H54 (cell line): ENCODE measurements around the gene SH3D21.
A peak's percentile ranks its signal among the peaks of the same experiment; 100 is the strongest.

Source experiments
- DNase-seq: peaks from one replicate; pipeline ENCODE4 v3.0.0; 2011; ENCODE audit warnings: low spot score, mixed read lengths; ENCODE audit not compliant: insufficient read length
- FAIRE-seq: peaks from 3 replicates; lab custom pipeline; 2011; peaks lifted over from hg19 to GRCh38; lab: Jason Lieb, UNC
- POLR2A ChIP-seq: IDR thresholded peaks from 2 replicates; pipeline ENCODE4 v1.6.1; 2011; ENCODE audit warnings: low read depth, mild to moderate bottlenecking, low read length

SH3D21 gene

DNA sequence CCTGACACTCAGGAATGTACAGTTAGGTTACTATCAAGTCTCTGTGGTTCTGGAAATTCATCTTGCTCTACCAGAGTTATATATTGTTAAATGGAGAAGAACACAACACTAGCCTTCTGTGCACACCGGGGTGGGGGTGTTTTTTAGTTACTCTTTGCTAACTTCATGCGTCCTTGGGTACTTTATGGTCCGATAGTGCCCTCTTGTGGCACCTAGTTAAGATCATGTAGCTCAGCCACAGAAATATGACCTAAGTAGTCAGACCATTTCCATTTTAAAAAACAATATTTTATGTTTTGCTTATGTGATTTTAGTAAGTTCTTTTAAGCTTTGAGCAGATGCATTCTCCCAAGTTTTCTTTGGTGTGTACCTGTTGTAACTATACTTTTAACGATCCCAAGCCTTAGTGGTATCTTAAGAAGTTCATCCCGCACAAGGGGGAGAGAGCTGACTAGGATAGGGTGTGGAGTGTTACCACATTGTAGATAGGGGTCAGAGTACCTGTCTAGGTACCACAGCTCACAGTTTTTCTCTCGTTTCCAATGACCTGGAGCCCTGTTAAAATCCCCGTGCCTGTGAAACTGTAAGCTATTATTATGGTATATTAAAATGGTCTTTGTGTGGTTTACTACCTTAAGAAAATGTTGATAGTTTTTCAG is 20.6 kb upstream of the SH3D21 start:
- TF ChIP-seq POLR2A = no peak
- peak; percentile 89 for FAIRE-seq
- DNase-seq = peak; percentile 55

DNA sequence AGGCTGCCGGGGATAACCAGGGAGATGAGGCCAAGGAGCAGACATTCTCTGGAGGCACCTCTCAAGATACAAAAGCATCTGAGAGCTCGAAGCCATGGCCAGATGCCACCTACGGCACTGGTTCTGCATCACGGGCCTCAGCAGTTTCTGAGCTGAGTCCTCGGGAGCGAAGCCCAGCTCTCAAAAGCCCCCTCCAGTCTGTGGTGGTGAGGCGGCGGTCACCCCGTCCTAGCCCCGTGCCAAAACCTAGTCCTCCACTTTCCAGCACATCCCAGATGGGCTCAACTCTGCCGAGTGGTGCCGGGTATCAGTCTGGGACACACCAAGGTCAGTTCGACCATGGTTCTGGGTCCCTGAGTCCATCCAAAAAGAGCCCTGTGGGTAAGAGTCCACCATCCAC is 19.4 kb upstream of the SH3D21 start:
- TF ChIP-seq POLR2A = no peak
- DNase-seq (no peak), FAIRE-seq (no peak)

DNA sequence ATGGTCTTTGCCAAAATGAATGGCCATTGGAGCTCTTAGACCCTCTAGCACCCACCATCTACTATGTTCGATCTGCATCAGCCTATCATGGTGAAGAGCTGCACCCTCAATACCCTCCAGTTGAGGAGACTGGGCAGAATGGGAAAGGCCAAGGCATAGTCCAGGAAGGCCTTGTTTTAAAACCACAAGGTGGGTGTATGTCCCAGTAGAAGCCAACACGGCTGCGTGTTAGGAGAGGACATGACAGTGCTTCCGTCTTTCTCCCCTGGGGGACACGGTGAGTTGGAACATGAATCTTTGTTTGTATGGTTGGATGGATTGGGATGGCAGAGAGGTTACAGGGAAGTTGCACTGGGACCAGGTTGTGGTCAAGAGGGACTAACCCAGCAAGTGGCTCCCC is 18.6 kb upstream of the SH3D21 start:
- no peak for FAIRE-seq
- no peak for TF ChIP-seq POLR2A
- no peak for DNase-seq

DNA sequence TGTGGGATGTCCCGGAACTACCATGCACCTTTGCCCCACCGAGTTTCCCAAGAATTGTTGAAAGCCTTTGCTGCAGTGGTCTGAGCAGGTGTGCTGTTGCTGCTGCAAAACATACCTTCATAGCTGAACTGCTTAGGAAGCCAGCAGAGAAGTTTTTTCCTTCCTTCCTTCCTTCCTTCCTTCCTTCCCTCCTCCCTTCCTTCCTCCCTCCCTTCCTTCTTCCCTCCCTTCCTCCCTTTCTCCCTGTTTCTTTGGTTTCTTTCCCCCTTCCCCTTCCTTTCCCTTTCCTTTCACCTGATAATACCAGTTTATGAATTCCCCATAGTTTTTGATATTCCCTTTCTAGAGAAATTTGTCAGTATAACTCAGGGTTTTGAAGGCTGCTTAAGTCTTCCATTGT is 10.8 kb upstream of the SH3D21 start:
- no peak for FAIRE-seq
- DNase-seq = no peak
- TF ChIP-seq POLR2A = no peak

DNA sequence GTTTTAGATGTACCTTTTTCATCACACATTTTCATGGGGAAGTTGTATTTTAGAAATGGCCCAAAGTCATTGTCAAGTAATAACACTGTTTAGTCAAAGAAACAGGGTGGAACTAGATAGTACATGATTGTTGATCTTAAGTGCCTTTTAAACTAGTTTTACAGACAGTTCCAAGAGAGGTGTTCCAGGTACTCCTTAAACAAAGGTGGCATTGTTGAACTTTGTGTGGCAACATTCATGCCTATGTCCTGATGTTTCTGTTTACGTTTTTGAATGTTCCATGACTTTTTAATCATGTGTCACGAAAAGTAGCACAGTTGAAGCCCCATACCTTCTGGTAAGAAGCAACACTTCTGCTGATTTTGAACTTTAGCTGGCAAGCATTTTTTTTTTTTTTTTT is 9.1 kb upstream of the SH3D21 start:
- DNase-seq (no peak), FAIRE-seq (no peak)
- no peak for TF ChIP-seq POLR2A

DNA sequence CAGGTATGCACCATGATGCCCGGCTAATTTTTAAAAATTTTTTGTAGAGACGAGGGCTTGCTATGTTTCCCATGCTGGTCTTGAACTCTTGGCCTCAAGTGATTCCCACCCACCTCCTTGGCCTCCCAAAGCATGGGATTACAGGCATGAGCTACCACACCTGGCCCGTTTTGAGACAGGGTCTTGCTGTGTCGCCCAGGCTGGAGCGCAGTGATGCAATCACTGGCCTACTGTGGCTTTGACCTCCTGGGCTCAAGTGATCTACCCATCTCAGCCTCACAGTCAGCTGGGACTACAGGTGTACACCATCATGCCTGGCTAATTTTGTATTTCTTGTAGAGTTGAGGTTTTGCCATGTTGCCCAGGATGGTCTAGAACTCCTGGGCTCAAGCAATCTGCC is 7.5 kb upstream of the SH3D21 start:
- no peak for FAIRE-seq
- TF ChIP-seq POLR2A = no peak
- no peak for DNase-seq

DNA sequence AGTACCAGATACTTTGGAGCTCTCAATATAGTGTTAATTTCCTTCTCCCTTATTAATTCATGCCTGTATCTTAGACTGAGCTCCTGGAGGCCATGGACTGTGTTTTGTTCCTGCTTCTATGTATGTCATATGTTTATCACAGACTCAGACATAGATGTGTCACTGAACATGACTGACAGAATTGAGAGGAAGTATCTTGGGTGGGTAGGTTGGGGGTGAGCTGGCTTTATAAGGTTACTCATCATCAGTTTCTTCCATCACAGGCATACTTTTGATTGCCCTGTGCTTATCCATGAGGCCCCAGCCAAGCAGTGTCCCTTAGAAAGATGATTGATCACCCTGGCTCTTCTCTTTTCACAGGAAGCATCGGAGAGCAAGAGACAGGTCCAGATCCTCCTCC is 5.6 kb upstream of the SH3D21 start:
- no peak for FAIRE-seq
- DNase-seq = no peak
- TF ChIP-seq POLR2A = no peak

DNA sequence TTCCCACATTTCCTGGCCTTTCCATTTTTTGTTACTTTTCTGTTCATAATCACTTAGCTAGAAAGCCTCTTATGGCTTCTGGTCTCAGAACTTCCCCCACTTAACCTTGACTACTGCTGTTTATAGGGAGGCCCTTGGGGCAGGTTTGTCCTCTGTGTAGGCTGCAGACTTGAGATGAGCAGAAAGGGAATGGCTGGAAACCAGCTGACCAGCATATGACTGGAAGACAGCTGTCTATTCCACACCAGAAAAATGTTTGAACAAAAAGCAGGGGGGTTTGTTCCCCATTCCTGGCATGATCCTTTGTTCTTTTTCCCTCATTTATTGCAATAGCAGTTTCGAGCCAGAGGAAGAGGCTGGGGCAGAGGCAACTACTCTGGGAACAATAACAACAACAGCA is 4.9 kb upstream of the SH3D21 start:
- DNase-seq (no peak), FAIRE-seq (no peak)
- TF ChIP-seq POLR2A = no peak

DNA sequence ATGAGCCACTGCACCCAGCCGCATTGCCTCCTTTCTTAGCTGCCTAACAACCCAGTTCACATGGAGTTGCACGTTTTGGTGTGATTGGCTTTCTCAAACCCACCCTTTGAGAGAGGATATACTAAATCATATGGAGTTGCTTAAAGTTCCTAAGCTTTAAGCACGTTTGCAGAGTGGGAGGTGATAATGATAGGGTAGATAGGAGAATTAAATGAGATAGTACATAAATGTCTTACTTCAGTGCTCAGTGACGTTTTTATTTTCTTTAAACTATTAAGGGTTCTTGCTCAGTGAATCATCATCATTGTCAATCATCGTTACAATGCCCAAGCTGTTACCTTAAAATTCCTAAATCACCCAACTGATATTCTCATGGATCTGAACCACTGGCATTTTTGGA is 2.9 kb upstream of the SH3D21 start:
- no peak for FAIRE-seq
- TF ChIP-seq POLR2A = no peak
- DNase-seq = no peak

DNA sequence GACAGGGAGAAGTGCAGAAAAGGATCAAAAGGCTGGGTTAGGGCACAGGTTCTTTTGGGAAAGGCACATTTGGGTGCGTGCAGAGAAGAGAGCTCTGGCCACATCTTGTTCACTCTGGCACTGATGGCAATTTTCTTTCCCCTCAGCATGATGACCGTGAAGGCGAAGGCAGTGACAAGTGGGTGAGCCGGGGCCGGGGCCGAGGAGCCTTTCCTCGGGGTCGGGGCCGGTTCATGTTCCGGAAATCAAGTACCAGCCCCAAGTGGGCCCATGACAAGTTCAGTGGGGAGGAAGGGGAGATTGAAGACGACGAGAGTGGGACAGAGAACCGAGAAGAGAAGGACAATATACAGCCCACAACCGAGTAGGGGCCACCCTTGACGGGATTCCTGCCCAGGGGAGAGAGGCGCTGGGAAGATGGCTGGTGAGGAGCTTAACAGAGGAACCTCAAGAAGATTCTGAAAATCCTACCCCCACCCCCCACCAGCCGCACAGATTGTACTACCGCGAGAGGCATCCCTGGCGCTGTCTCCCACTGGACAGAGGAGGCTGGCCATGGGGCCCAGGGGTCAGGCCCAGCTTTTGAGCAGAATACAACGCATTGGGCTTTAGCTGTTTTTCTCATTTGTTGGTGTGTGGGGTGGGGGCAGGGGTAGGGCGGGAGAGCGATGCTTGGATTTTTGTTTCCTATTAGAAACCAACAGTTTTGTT is 2.4 kb upstream of the SH3D21 start:
- no peak for TF ChIP-seq POLR2A
- FAIRE-seq = no peak
- no peak for DNase-seq

DNA sequence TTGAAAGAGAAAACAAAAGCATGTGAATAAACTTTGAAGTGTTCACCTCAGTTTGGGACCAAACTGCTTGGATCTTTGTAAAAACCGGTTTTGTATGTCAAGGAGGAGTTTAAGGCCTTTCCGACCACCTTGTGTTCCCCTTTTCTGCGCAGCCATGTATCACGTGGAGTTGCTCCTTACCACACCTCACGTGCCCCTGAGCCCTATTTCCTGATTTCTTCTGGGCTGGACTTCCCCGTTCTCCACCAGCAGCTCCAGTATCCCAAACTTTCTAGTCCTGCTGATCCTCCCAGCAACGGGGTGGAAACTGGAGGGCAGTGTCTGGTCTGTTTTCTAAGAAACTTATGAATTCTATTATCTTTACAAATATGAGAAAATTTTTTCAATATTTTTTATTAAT is 1.6 kb upstream of the SH3D21 start:
- TF ChIP-seq POLR2A = no peak
- no peak for FAIRE-seq
- no peak for DNase-seq

DNA sequence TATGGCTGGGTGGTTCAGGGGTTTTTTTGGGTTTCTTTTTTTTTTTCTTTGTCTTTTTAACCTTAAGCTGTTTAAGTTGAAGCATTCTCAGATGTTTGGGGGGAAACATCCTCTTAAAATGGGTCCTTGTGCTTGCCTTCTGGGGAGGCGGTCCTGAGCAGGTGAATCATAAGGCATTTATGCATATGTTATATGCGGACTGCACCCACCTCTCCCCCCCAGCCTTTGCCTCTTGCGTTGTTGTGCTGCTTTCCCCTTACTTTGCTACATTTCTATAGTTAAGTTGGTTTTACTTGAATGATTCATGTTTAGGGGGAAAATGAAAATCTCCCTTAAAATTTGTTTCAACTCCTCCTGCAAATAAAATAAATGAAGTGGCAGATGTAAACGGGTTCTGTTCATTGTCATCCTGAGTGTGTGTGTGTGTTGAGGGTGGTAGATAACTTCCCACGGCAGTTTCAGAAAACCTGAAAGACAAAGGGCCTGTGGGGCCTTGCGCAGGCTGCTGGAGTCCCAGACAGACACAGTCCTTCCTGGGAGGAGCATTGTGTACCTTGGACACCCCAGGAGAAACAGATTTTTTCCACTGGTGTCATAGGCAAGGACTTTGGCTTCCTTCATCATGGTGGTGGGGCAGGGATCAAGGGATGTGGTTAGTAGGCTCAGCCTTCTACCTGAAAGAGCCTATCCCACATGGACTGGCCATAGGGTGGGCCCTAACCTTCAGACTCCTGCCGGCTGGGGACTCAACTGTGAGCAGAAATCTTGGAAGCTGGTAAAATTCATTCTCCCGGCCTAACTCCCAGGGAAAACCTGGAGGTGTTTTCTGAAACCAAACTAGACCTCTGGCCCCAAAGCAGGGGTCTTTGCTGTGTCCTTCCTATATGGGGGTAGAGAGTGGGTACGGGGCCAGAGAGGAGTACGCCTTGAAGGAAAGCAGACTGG is 926 bp upstream of the SH3D21 start:
- FAIRE-seq = no peak
- no peak for TF ChIP-seq POLR2A
- no peak for DNase-seq

DNA sequence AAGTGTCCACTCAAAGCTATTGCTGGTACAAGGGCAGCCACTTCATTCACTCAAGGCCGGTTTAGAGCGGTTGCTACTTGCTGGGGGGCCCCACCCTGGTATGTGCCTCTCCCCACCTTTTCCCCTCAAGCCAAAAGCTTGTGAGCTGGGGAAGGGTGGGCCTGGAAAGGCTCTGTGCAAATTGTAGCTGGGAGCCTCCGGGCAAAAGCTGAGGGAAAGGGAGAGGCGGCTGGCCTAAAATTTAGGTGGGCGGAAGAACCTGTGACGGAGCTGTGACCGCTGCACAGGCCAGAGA is 306 bp upstream of the SH3D21 start:
- FAIRE-seq = no peak
- DNase-seq = no peak
- TF ChIP-seq POLR2A = no peak

DNA sequence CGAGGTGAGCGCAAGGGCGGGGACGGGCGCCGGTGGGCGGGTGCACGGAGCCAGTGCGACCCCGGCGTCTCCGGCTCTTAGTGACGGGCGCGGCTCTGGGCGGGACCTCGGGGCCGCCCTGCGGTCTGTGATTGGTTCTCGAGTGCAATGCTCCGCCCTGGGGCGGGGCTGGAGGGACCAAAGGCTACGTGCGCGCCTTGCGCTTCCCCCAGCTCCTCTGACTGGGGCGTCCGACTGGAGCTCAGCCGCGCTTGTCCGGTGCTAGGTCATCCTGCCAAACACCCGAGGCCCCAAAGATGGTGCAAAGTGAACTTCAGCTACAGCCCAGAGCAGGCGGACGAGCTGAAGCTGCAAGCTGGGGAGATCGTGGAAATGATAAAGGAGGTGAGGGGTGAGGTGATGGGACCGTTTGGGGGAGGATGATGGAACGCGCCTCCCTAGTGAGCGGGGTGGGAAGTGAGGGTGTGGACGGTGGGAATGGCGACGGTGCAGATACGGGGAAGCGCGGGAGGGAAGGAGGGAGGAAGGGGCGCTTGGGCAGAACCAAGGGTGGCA is 811 bp downstream of the SH3D21 start:
- FAIRE-seq (no peak), DNase-seq (no peak)
- TF ChIP-seq POLR2A = no peak
